Mesothelial cell of epicardium (in vitro differentiated cells): ENCODE data around the gene DAO. TPM values are rescaled to one million over a fixed set of nuclear protein-coding genes. Genes with fewer than 3 reads are reported as not detected.

Source experiments
- DNase-seq, 2 experiments: peaks; one replicate each; pipeline ENCODE4 v3.0.0; 2021; ENCODE audit warnings: low spot score in 2 of 2; ENCODE audit not compliant: unreplicated experiment in 2 of 2
- H3K27ac Mint-ChIP-seq: 2 replicates; pipeline ENCODE4 v1.8.0; 2021; ENCODE audit warnings: mixed read lengths
- H3K27me3 Mint-ChIP-seq: 2 replicates; pipeline ENCODE4 v1.8.0; 2021; ENCODE audit warnings: low read depth, mixed read lengths
- H3K36me3 Mint-ChIP-seq: 2 replicates; pipeline ENCODE4 v1.8.0; 2021; ENCODE audit warnings: mixed read lengths
- H3K4me1 Mint-ChIP-seq: 2 replicates; pipeline ENCODE4 v1.8.0; 2021; ENCODE audit warnings: mixed read lengths
- H3K4me3 Mint-ChIP-seq: 2 replicates; pipeline ENCODE4 v1.8.0; 2021; ENCODE audit warnings: mild to moderate bottlenecking, moderate library complexity, mixed read lengths
- H3K9me3 Mint-ChIP-seq: 2 replicates; pipeline ENCODE4 v1.8.0; 2021; ENCODE audit warnings: mixed read lengths
- total RNA-seq: library from RNA; stranded (reverse); gene quantifications from 3 replicates; pipeline ENCODE4 v1.2.1, GENCODE V29; 2021
- TF ChIP-seq, protein P1 (sequence below): fragments of 200-600 bp; sonication (generic); IDR thresholded peaks from one replicate; pipeline ENCODE4 v1.5.0; 2021; ENCODE audit warnings: antibody characterized with exemption; ENCODE audit not compliant: unreplicated experiment

Gene DAO
- total RNA-seq, 1 donor from 2014 or later: not detected

DNA sequence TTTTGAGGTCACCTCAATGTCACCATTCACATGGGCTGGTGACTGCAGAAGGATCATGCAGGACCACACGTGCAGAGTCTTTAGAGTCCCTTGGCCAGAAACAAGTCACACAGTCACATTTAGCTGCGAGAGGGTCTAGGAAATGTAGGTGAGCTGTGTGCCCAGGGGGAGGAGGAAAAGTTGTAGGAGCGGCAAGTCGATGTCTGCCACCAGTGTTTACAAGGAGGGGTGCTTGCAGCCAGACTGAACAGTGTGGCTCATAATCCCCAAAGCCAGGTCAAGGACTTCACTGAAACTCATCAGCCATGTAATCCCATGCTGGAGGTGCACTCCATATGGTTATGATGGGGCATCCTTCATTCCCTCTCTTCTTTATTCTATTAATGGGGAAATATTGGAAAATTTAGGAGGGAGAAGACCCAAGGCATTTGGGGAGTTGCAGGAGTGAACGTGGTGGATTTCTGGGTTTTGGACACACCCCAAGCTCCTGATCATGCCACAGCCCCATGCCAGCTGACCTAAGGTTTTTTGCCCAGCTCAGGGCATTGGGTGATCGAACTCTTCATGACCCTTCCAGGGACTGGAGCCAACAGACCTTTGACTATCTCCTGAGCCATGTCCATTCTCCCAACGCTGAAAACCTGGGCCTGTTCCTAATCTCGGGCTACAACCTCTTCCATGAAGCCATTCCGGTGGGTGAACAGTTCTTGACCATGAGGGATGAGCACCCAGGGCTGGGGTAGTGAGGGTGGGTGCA lies 7.2 kb downstream of the DAO start:
- no peaks in the 10 kb centered on the region for H3K27me3 Mint-ChIP-seq
- H3K36me3 Mint-ChIP-seq: no peaks in the 10 kb centered on the region
- peaks cover 7% of the 10 kb centered on the region for H3K9me3 Mint-ChIP-seq
- no peak overlapping the region for H3K4me3 Mint-ChIP-seq
- no peak for DNase-seq
- H3K27ac Mint-ChIP-seq: no peak overlapping the region
- no peaks in the 10 kb centered on the region for H3K4me1 Mint-ChIP-seq
- TF ChIP-seq, protein P1, sequence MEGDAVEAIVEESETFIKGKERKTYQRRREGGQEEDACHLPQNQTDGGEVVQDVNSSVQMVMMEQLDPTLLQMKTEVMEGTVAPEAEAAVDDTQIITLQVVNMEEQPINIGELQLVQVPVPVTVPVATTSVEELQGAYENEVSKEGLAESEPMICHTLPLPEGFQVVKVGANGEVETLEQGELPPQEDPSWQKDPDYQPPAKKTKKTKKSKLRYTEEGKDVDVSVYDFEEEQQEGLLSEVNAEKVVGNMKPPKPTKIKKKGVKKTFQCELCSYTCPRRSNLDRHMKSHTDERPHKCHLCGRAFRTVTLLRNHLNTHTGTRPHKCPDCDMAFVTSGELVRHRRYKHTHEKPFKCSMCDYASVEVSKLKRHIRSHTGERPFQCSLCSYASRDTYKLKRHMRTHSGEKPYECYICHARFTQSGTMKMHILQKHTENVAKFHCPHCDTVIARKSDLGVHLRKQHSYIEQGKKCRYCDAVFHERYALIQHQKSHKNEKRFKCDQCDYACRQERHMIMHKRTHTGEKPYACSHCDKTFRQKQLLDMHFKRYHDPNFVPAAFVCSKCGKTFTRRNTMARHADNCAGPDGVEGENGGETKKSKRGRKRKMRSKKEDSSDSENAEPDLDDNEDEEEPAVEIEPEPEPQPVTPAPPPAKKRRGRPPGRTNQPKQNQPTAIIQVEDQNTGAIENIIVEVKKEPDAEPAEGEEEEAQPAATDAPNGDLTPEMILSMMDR: no peak

DNA sequence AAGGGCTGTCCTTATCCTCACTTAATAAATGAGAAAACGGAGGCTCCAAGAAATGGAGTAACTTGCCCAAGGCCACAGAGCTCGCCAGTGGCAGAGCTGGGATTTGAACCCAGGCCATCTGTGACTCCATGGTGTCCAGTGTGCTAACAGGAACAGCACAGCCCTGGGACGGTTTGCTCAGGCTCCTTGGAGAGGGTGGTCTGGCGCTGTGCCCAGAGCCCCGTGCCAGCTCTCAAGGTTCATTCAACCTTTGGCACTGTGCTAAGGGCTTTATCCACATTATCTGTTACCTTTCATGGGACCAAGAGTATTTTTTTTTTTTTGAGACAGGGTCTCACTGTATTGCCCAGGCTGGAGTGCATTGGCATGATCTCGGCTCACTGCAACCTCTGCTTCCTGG lies 8.1 kb downstream of the DAO start:
- no peak for DNase-seq
- Mint-ChIP-seq H3K27me3 (no peaks in the 10 kb centered on the region), H3K4me1 (no peaks in the 10 kb centered on the region), H3K27ac (no peak overlapping the region), H3K9me3 (peaks cover 7% of the 10 kb centered on the region), H3K4me3 (no peak overlapping the region), H3K36me3 (no peaks in the 10 kb centered on the region)
- TF ChIP-seq, protein P1: no peak

DNA sequence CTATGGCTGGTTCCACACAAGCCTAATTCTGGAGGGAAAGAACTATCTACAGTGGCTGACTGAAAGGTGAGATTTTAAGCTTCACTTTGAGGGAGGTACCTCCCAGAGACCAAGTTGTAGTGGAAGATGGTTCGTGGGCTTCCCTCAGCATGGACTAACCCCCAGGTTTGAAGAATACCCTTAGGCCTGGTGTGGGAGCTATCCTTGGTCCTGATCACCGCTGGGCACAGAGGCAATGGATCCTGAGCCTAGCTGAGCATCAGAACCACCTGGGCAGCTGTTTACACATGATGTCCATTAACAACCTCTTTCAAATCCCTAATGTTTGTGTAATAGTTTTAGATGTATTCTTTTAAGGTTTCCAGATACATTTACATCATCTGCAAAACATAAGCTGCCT lies 10.3 kb downstream of the DAO start:
- Mint-ChIP-seq H3K9me3 (peaks cover 7% of the 10 kb centered on the region), H3K4me1 (no peaks in the 10 kb centered on the region), H3K27ac (no peak overlapping the region), H3K36me3 (no peaks in the 10 kb centered on the region), H3K4me3 (no peak overlapping the region), H3K27me3 (peaks cover 2% of the 10 kb centered on the region)
- DNase-seq: no peak
- TF ChIP-seq, protein P1: no peak

DNA sequence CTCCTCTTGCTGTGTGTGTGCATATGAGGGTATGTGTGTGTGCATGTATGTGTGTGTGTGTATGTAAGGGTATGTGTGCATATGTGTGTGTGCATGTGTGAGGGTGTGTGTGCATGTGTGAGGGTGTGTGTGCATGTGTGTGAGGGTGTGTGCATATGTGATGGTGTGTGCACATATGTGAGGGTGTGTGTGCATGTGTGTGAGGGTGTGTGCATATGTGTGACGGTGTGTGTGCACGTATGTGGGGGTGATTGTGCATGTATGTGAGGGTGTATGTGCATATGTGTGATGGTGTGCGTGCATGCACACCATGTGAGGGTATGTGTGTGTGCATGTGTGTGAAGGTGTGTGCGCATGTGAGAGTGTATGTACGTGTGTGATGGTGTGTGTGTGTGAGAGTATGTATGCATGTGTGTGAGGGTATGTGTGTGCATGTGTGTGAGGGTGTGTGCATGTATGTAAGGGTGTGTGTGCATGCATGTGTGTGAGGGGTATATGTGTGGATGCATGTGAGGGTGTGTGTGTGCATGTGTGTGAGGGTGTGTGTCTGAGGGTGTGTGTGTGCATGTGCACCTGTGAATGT lies 15.4 kb downstream of the DAO start:
- H3K9me3 Mint-ChIP-seq: peaks cover 4% of the 10 kb centered on the region
- H3K4me1 Mint-ChIP-seq: no peaks in the 10 kb centered on the region
- no peaks in the 10 kb centered on the region for H3K36me3 Mint-ChIP-seq
- no peak overlapping the region for H3K4me3 Mint-ChIP-seq
- H3K27me3 Mint-ChIP-seq: peaks cover 10% of the 10 kb centered on the region
- TF ChIP-seq, protein P1: no peak
- DNase-seq: no peak
- H3K27ac Mint-ChIP-seq: no peak overlapping the region

DNA sequence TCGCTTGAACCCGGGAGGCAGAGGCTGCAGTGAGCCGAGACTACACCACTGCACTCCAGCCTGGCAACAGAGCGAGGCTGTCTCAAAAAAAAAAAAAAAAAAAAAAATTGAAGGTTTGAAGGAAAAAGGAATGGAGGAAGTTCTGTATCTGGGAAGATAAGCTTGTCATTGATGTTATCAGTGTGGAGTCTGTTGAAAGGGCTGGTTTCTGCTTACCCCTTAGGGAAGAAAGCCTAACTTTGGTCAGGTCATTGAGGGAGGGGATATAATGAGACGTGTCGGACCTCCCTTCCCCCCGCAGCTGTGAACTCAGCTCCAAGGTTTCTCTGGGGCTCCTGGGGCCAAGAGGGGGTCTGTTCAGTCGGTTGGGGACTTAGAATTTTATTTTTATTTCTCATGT lies 16.4 kb downstream of the DAO start:
- TF ChIP-seq, protein P1: no peak
- Mint-ChIP-seq H3K27me3 (peaks cover 15% of the 10 kb centered on the region), H3K36me3 (no peaks in the 10 kb centered on the region), H3K4me1 (no peaks in the 10 kb centered on the region), H3K4me3 (no peak overlapping the region), H3K9me3 (no peaks in the 10 kb centered on the region), H3K27ac (no peak overlapping the region)
- DNase-seq: no peak
